Measurements from ENCODE around the gene TMEM270. TPM values are rescaled to one million over a fixed set of nuclear protein-coding genes. Genes with fewer than 3 reads are reported as not detected.
A peak's percentile ranks its signal among the peaks of the same experiment; 100 is the strongest.
"Not testable (repeated sequence)": the region's sequence is repeated elsewhere in the genome, so short reads cannot be mapped to it uniquely, and the experiment has no call there.

TMEM270 gene
- total RNA-seq, 2 experiments from 2014 or later: not detected

DNA sequence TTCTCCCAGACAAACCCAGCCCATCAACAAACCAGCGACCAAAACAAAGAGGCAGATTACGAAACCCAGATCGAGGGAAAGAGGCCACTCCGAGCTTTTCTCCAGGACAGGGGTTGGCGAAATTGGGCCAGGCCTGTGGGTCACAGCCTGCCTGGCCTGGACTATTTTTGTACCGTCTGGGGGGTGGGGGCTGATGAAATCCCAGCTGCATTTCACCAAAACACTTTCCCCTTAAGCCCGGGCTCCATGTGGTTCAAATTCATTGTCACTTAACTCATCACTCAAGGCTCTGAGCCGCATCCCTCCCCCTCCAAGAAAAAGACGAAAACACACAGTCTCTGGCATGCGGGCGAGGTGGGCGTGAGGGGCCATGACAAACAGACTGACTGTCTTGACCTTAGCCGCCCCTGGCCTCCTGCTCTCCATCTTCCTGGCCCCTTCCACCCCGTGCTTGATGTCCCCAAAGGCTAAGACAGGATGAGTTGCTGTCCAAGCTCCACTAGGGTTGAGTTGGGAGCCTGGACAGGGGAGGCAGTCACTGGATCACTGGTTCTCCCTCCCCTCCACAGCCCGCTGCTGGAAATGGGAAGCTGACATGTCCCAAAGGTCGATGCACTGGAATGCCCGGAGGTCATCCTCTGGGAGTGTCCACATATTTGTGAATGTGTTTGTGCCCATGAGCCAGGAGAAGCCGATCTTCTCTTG is 19.2 kb downstream of the TMEM270 start:
- DNase-seq (no peak), ATAC-seq (ENCODE audit: low read depth) (no peak)
- Mint-ChIP-seq H3K4me1 (no peaks in the 10 kb centered on the region), H3K36me3 (no peaks in the 10 kb centered on the region), H3K9me3 (no peaks in the 10 kb centered on the region), H3K4me3 (no peak overlapping the region), H3K27me3 (peaks cover 4% of the 10 kb centered on the region), H3K27ac (no peak overlapping the region)
- POLR2A ChIA-PET: no interaction called here

DNA sequence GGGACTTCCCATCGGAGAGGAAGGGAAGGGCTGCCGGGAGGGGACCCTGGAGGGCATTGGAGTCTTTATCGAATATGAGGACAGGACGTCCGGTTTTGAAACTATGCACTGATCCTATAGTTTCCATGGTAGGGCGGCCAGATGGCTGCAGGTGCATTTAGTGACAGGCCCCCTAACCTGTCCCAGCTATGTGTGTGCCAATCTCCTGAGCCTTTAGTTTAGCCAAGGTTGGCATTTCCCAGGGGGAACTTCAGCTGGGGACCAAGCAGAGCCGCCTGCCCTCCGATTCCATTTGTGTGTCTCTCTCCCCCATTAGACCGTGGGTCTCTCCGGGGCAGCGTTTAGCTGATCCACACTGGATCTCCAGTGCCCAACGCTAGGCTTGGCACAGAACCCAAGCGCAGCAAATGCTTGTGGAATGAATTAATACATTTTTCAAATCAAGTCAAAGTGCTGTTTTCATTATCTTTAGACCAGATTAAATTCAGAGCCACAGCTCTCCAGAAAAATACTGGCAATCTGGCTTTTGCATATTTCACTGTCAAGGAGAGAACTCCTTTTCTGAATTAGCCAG is 19.9 kb downstream of the TMEM270 start:
- Mint-ChIP-seq H3K4me1 (no peaks in the 10 kb centered on the region), H3K27ac (no peak overlapping the region), H3K9me3 (no peaks in the 10 kb centered on the region), H3K4me3 (no peak overlapping the region), H3K27me3 (peaks cover 8% of the 10 kb centered on the region), H3K36me3 (no peaks in the 10 kb centered on the region)
- DNase-seq: no peak
- ATAC-seq (ENCODE audit: low read depth): no peak
- POLR2A ChIA-PET: no interaction called here

GRCh38 chr7:73881352-73882046 is 20.5 kb downstream of the TMEM270 start:
- no peaks in the 10 kb centered on the region for H3K9me3 Mint-ChIP-seq
- no peaks in the 10 kb centered on the region for H3K4me1 Mint-ChIP-seq
- no peak overlapping the region for H3K27ac Mint-ChIP-seq
- peaks cover 12% of the 10 kb centered on the region for H3K27me3 Mint-ChIP-seq
- no peak overlapping the region for H3K4me3 Mint-ChIP-seq
- H3K36me3 Mint-ChIP-seq: no peaks in the 10 kb centered on the region
- DNase-seq: no peak
- no peak for ATAC-seq (ENCODE audit: low read depth)
- POLR2A ChIA-PET: no interaction called here

GRCh38 chr7:73882047-73882402 is 21.1 kb downstream of the TMEM270 start:
- no peaks in the 10 kb centered on the region for H3K36me3 Mint-ChIP-seq
- no peak overlapping the region for H3K4me3 Mint-ChIP-seq
- ATAC-seq (ENCODE audit: low read depth) (no peak), DNase-seq (no peak)
- H3K27ac Mint-ChIP-seq: no peak overlapping the region
- POLR2A ChIA-PET: no interaction called here
- H3K4me1 Mint-ChIP-seq: no peaks in the 10 kb centered on the region
- no peaks in the 10 kb centered on the region for H3K9me3 Mint-ChIP-seq
- peaks cover 12% of the 10 kb centered on the region for H3K27me3 Mint-ChIP-seq

- not testable (repeated sequence) for H3K27ac Mint-ChIP-seq
Measured at GRCh38 chr7:73884867-73885422, 24.0 kb downstream of the TMEM270 start.

DNA sequence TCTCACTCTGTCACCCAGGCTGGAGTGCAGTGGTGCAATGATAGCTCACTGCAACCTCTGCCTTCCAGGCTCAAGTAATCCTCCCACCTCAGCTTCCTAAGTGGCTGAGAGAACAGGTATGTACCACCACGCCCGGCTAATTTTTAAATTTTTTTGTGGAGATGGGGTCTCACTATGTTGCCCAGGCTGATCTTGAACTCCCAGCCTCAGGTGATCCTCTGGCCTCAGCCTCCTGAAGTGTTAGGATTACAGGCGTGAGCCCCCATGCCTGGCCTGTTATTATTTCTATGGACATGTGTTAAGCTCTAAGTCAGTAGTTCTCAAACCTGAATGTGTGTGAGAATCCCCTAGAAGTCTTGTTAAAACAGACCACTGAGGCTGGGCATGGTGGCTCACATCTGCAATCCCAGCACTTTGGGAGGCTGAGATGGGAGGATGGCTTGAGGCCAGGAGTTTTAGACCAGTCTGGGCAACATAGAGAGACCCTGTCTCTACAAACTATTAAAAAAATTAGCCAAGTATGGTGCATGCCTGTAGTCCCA is 24.5 kb downstream of the TMEM270 start:
- ATAC-seq (ENCODE audit: low read depth): no peak
- no peaks in the 10 kb centered on the region for H3K9me3 Mint-ChIP-seq
- no peak for DNase-seq
- H3K4me3 Mint-ChIP-seq: no peak overlapping the region
- peaks cover 4% of the 10 kb centered on the region for H3K4me1 Mint-ChIP-seq
- no peak overlapping the region for H3K27ac Mint-ChIP-seq
- H3K36me3 Mint-ChIP-seq: no peaks in the 10 kb centered on the region
- H3K27me3 Mint-ChIP-seq: peaks cover 20% of the 10 kb centered on the region
- POLR2A ChIA-PET: no interaction called here

More at GRCh38 chr7:73884867-73885422, 24.0 kb downstream of the TMEM270 start:
- DNase-seq; H3K4me1 Mint-ChIP-seq; POLR2A ChIA-PET; H3K4me3 Mint-ChIP-seq; H3K9me3 Mint-ChIP-seq; ATAC-seq (ENCODE audit: low read depth); H3K36me3 Mint-ChIP-seq: not testable (repeated sequence)
- H3K27me3 Mint-ChIP-seq: peaks cover 20% of the 10 kb centered on the region

- H3K9me3 Mint-ChIP-seq: no peaks in the 10 kb centered on the region
- POLR2A ChIA-PET: no interaction called here
- no peak for ATAC-seq (ENCODE audit: low read depth)
- H3K27me3 Mint-ChIP-seq: peaks cover 20% of the 10 kb centered on the region
- no peak overlapping the region for H3K27ac Mint-ChIP-seq
- no peak for DNase-seq
- no peak overlapping the region for H3K4me3 Mint-ChIP-seq
- peaks cover 5% of the 10 kb centered on the region for H3K4me1 Mint-ChIP-seq
- H3K36me3 Mint-ChIP-seq: no peaks in the 10 kb centered on the region
Measured at GRCh38 chr7:73885975-73886798, 25.2 kb downstream of the TMEM270 start.

GRCh38 chr7:73887762-73888161 is 26.8 kb downstream of the TMEM270 start:
- ATAC-seq (ENCODE audit: low read depth): no peak
- no peak overlapping the region for H3K27ac Mint-ChIP-seq
- POLR2A ChIA-PET: no interaction called here
- DNase-seq: no peak
- no peaks in the 10 kb centered on the region for H3K36me3 Mint-ChIP-seq
- H3K27me3 Mint-ChIP-seq: peaks cover 20% of the 10 kb centered on the region
- H3K9me3 Mint-ChIP-seq: no peaks in the 10 kb centered on the region
- H3K4me3 Mint-ChIP-seq: no peak overlapping the region
- H3K4me1 Mint-ChIP-seq: peaks cover 6% of the 10 kb centered on the region

GRCh38 chr7:73888959-73889358 is 28.0 kb downstream of the TMEM270 start:
- H3K27ac Mint-ChIP-seq: no peak overlapping the region
- H3K9me3 Mint-ChIP-seq: no peaks in the 10 kb centered on the region
- DNase-seq (no peak), ATAC-seq (ENCODE audit: low read depth) (no peak)
- no peaks in the 10 kb centered on the region for H3K36me3 Mint-ChIP-seq
- H3K4me1 Mint-ChIP-seq: peaks cover 7% of the 10 kb centered on the region
- peaks cover 20% of the 10 kb centered on the region for H3K27me3 Mint-ChIP-seq
- POLR2A ChIA-PET: no interaction called here
- no peak overlapping the region for H3K4me3 Mint-ChIP-seq

DNA sequence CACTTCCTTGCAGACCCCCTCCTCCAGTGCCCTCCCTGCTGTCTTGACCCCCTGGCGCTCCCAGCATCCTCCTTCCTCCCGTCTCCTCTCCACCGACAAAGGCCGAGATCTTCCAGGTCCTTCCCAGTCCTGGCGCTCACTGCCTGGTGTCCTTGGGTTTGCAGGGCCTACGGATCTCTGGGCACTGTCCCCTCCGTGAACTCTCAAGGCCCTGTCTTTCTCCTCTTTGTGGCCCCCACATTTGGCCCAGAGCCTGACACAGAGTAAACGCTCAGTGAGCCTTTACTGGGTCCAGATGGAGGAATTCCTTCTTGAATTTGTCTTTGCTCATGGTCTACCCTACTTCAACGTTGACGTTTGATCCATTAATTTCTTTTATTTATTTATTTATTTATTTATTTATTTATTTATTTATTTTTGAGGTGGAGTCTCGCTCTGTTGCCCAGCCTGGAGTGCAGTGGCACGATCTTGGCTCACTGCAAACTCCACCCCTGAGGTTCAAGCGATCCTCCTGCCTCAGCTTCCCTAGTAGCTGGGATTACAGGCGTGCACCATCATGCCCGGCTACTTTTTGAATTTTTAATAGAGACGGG is 29.7 kb downstream of the TMEM270 start:
- Mint-ChIP-seq H3K27ac (no peak overlapping the region), H3K4me1 (peaks cover 7% of the 10 kb centered on the region), H3K9me3 (peaks cover 3% of the 10 kb centered on the region), H3K4me3 (no peak overlapping the region), H3K27me3 (peaks cover 19% of the 10 kb centered on the region), H3K36me3 (no peaks in the 10 kb centered on the region)
- POLR2A ChIA-PET: no interaction called here
- no peak for DNase-seq
- ATAC-seq (ENCODE audit: low read depth): no peak

- Mint-ChIP-seq H3K9me3 (peaks cover 8% of the 10 kb centered on the region), H3K27me3 (peaks cover 14% of the 10 kb centered on the region), H3K36me3 (no peaks in the 10 kb centered on the region), H3K4me1 (peaks cover 7% of the 10 kb centered on the region), H3K27ac (peak overlapping the region; percentile 52), H3K4me3 (no peak overlapping the region)
- POLR2A ChIA-PET: no interaction called here
- DNase-seq: no peak
- no peak for ATAC-seq (ENCODE audit: low read depth)
Measured at GRCh38 chr7:73891178-73891885, 30.4 kb downstream of the TMEM270 start.
